ENCODE data around the gene USP43. TPM values are rescaled to one million over a fixed set of nuclear protein-coding genes. Genes with fewer than 3 reads are reported as not detected.
A peak's percentile ranks its signal among the peaks of the same experiment; 100 is the strongest.
"Not testable (repeated sequence)": the region's sequence is repeated elsewhere in the genome, so short reads cannot be mapped to it uniquely, and the experiment has no call there.

USP43 gene
- total and polyA plus RNA-seq, 2 donors = 0.43 to 0.74 TPM

GRCh38 chr17:9636501-9636900, 8.8 kb upstream of the USP43 start:
- no peak overlapping the region for H3K27ac ChIP-seq (ENCODE audit: low read depth)
- DNase-seq (ENCODE audit: extremely low spot score) = no peak
- H3K4me3 ChIP-seq (ENCODE audit: low read depth, low read length) = no peak overlapping the region
- H3K4me1 ChIP-seq (ENCODE audit: insufficient read depth) = no peaks in the 10 kb centered on the region
- 89% methylated on average over 12 of the region's 12 CpGs for WGBS
- H3K36me3 ChIP-seq (ENCODE audit: insufficient read depth) = no peaks in the 10 kb centered on the region

GRCh38 chr17:9640388-9640787, 4.9 kb upstream of the USP43 start:
- not testable (repeated sequence) for H3K4me1 ChIP-seq (ENCODE audit: insufficient read depth); H3K36me3 ChIP-seq (ENCODE audit: insufficient read depth); H3K4me3 ChIP-seq (ENCODE audit: low read depth, low read length); H3K27ac ChIP-seq (ENCODE audit: low read depth); DNase-seq (ENCODE audit: extremely low spot score)
- 90% methylated on average over 5 of the region's 5 CpGs for WGBS

- WGBS = 88% methylated on average over 5 of the region's 5 CpGs
- Histone ChIP-seq H3K36me3 (ENCODE audit: insufficient read depth) (no peaks in the 10 kb centered on the region), H3K27ac (ENCODE audit: low read depth) (no peak overlapping the region), H3K4me3 (ENCODE audit: low read depth, low read length) (no peak overlapping the region), H3K4me1 (ENCODE audit: insufficient read depth) (peaks cover 2% of the 10 kb centered on the region)
- no peak for DNase-seq (ENCODE audit: extremely low spot score)
Measured at GRCh38 chr17:9643611-9644010, 1.7 kb upstream of the USP43 start.

GRCh38 chr17:9645851-9646545, 681 bp downstream of the USP43 start:
- Histone ChIP-seq H3K27ac (ENCODE audit: low read depth) (peak overlapping the region; percentile 81), H3K4me1 (ENCODE audit: insufficient read depth) (peaks cover 2% of the 10 kb centered on the region), H3K36me3 (ENCODE audit: insufficient read depth) (no peaks in the 10 kb centered on the region), H3K4me3 (ENCODE audit: low read depth, low read length) (peak overlapping the region; percentile 66)
- no peak for DNase-seq (ENCODE audit: extremely low spot score)
- WGBS = 3% methylated on average over 51 of the region's 51 CpGs

- H3K4me3 ChIP-seq (ENCODE audit: low read depth, low read length) = no peak overlapping the region
Measured at GRCh38 chr17:9646546-9646885, 1.2 kb downstream of the USP43 start.

GRCh38 chr17:9647014-9647413, 1.7 kb downstream of the USP43 start:
- Histone ChIP-seq H3K4me3 (ENCODE audit: low read depth, low read length) (no peak overlapping the region), H3K4me1 (ENCODE audit: insufficient read depth) (peaks cover 2% of the 10 kb centered on the region), H3K27ac (ENCODE audit: low read depth) (no peak overlapping the region), H3K36me3 (ENCODE audit: insufficient read depth) (no peaks in the 10 kb centered on the region)
- DNase-seq (ENCODE audit: extremely low spot score) = no peak
- 17% methylated on average over 4 of the region's 4 CpGs for WGBS

More at GRCh38 chr17:9646546-9646885, 1.2 kb downstream of the USP43 start:
- Histone ChIP-seq H3K36me3 (ENCODE audit: insufficient read depth) (no peaks in the 10 kb centered on the region), H3K27ac (ENCODE audit: low read depth) (no peak overlapping the region), H3K4me1 (ENCODE audit: insufficient read depth) (peaks cover 2% of the 10 kb centered on the region)
- 34% methylated on average over 8 of the region's 8 CpGs for WGBS
- no peak for DNase-seq (ENCODE audit: extremely low spot score)

- no peak overlapping the region for H3K4me3 ChIP-seq (ENCODE audit: low read depth, low read length)
- no peak for DNase-seq (ENCODE audit: extremely low spot score)
- H3K4me1 ChIP-seq (ENCODE audit: insufficient read depth) = peaks cover 2% of the 10 kb centered on the region
- no peaks in the 10 kb centered on the region for H3K36me3 ChIP-seq (ENCODE audit: insufficient read depth)
- 47% methylated on average over 3 of the region's 3 CpGs for WGBS
- H3K27ac ChIP-seq (ENCODE audit: low read depth) = no peak overlapping the region
Measured at GRCh38 chr17:9648521-9649110, 3.3 kb downstream of the USP43 start.

GRCh38 chr17:9658593-9659211, 13.4 kb downstream of the USP43 start:
- no peaks in the 10 kb centered on the region for H3K4me1 ChIP-seq (ENCODE audit: insufficient read depth)
- no peak overlapping the region for H3K27ac ChIP-seq (ENCODE audit: low read depth)
- DNase-seq (ENCODE audit: extremely low spot score) = no peak
- H3K36me3 ChIP-seq (ENCODE audit: insufficient read depth) = no peaks in the 10 kb centered on the region
- no peak overlapping the region for H3K4me3 ChIP-seq (ENCODE audit: low read depth, low read length)
- 41% methylated on average over 4 of the region's 4 CpGs for WGBS

- H3K36me3 ChIP-seq (ENCODE audit: insufficient read depth) = no peaks in the 10 kb centered on the region
- WGBS = 85% methylated on average over 2 of the region's 2 CpGs
- no peak for DNase-seq (ENCODE audit: extremely low spot score)
- H3K4me3 ChIP-seq (ENCODE audit: low read depth, low read length) = no peak overlapping the region
- no peak overlapping the region for H3K27ac ChIP-seq (ENCODE audit: low read depth)
- no peaks in the 10 kb centered on the region for H3K4me1 ChIP-seq (ENCODE audit: insufficient read depth)
Measured at GRCh38 chr17:9661027-9661426, 15.7 kb downstream of the USP43 start.

- DNase-seq (ENCODE audit: extremely low spot score); H3K27ac ChIP-seq (ENCODE audit: low read depth); H3K4me1 ChIP-seq (ENCODE audit: insufficient read depth); H3K36me3 ChIP-seq (ENCODE audit: insufficient read depth); H3K4me3 ChIP-seq (ENCODE audit: low read depth, low read length): not testable (repeated sequence)
- WGBS = 95% methylated on average over 11 of the region's 11 CpGs
Measured at GRCh38 chr17:9663511-9663910, 18.2 kb downstream of the USP43 start.

- H3K4me1 ChIP-seq (ENCODE audit: insufficient read depth) = no peaks in the 10 kb centered on the region
- 74% methylated on average over 5 of the region's 5 CpGs for WGBS
- H3K36me3 ChIP-seq (ENCODE audit: insufficient read depth) = no peaks in the 10 kb centered on the region
- H3K4me3 ChIP-seq (ENCODE audit: low read depth, low read length) = no peak overlapping the region
- H3K27ac ChIP-seq (ENCODE audit: low read depth) = no peak overlapping the region
- no peak for DNase-seq (ENCODE audit: extremely low spot score)
Measured at GRCh38 chr17:9666461-9667050, 21.2 kb downstream of the USP43 start.

GRCh38 chr17:9668517-9668916, 23.2 kb downstream of the USP43 start:
- Histone ChIP-seq H3K4me1 (ENCODE audit: insufficient read depth) (no peaks in the 10 kb centered on the region), H3K36me3 (ENCODE audit: insufficient read depth) (no peaks in the 10 kb centered on the region), H3K4me3 (ENCODE audit: low read depth, low read length) (no peak overlapping the region), H3K27ac (ENCODE audit: low read depth) (no peak overlapping the region)
- 55% methylated on average over 6 of the region's 6 CpGs for WGBS
- DNase-seq (ENCODE audit: extremely low spot score) = no peak

- no peaks in the 10 kb centered on the region for H3K4me1 ChIP-seq (ENCODE audit: insufficient read depth)
- 60% methylated on average over 6 of the region's 6 CpGs for WGBS
- DNase-seq (ENCODE audit: extremely low spot score) = no peak
Measured at GRCh38 chr17:9669551-9670008, 24.3 kb downstream of the USP43 start.

GRCh38 chr17:9670596-9670995, 25.3 kb downstream of the USP43 start:
- no peak for DNase-seq (ENCODE audit: extremely low spot score)
- Histone ChIP-seq H3K36me3 (ENCODE audit: insufficient read depth) (no peaks in the 10 kb centered on the region), H3K27ac (ENCODE audit: low read depth) (no peak overlapping the region), H3K4me1 (ENCODE audit: insufficient read depth) (no peaks in the 10 kb centered on the region), H3K4me3 (ENCODE audit: low read depth, low read length) (no peak overlapping the region)
- WGBS = 70% methylated on average over 8 of the region's 8 CpGs

More at GRCh38 chr17:9669551-9670008, 24.3 kb downstream of the USP43 start:
- H3K4me3 ChIP-seq (ENCODE audit: low read depth, low read length) = no peak overlapping the region
- no peak overlapping the region for H3K27ac ChIP-seq (ENCODE audit: low read depth)
- no peaks in the 10 kb centered on the region for H3K36me3 ChIP-seq (ENCODE audit: insufficient read depth)

All from urinary bladder (tissue), 4 donors.